Stimulated activated naive CD8-positive, alpha-beta T cell treated with anti-CD3 and anti-CD28 coated beads, Interleukin-15, Interleukin-2, amounts not matched to agents 100 ng/mL and 50 ng/mL, for 24 hours (primary cell): Measurements from ENCODE around the gene MYO6.

Experiments
- H3K27ac Mint-ChIP-seq: one replicate; pipeline ENCODE4 v1.8.0; 2021; ENCODE audit warnings: mild to moderate bottlenecking, mixed read lengths
- H3K27me3 Mint-ChIP-seq: one replicate; pipeline ENCODE4 v1.8.0; 2021; ENCODE audit warnings: mixed read lengths
- H3K36me3 Mint-ChIP-seq: one replicate; pipeline ENCODE4 v1.8.0; 2021; ENCODE audit warnings: low read depth, mixed read lengths
- H3K4me1 Mint-ChIP-seq: one replicate; pipeline ENCODE4 v1.8.0; 2021; ENCODE audit warnings: low read depth, mixed read lengths
- H3K4me3 Mint-ChIP-seq: one replicate; pipeline ENCODE4 v1.8.0; 2021; ENCODE audit warnings: mild to moderate bottlenecking, mixed read lengths
- H3K9me3 Mint-ChIP-seq: one replicate; pipeline ENCODE4 v1.8.0; 2021; ENCODE audit warnings: mixed read lengths

Gene MYO6

DNA sequence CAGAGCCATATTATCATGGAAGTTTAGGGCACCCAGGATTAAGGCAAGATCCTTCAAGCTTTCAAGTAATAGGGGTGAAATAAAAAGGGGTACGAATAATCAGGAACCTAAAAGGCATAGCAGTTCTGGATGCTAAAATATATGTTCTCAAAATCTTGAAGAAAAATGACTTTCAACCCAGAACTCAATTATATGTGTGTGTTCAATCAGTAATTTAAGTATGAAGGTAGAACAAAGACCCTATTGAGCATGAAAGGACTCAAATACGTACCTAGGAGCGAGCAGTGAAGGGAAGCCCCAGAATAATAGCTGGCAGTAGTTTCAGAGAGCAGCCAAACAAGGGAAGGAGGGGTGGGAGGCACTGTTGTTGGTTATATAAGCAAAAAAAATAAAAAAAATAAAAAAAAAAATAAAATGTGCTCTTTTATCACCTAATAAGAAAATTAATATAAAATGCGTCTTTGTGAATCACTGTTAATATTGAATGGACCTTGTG is 45.4 kb downstream of the MYO6 start:
- Mint-ChIP-seq H3K27me3 (peaks cover 29% of the 10 kb centered on the region), H3K4me3 (no peak overlapping the region), H3K9me3 (peaks cover 3% of the 10 kb centered on the region), H3K36me3 (no peaks in the 10 kb centered on the region), H3K4me1 (no peaks in the 10 kb centered on the region), H3K27ac (no peak overlapping the region)

- H3K27ac Mint-ChIP-seq, result no peak overlapping the region
- H3K9me3 Mint-ChIP-seq, result peaks cover 3% of the 10 kb centered on the region
- H3K36me3 Mint-ChIP-seq, result no peaks in the 10 kb centered on the region
- peaks cover 25% of the 10 kb centered on the region for H3K27me3 Mint-ChIP-seq
- H3K4me1 Mint-ChIP-seq, result no peaks in the 10 kb centered on the region
- H3K4me3 Mint-ChIP-seq, result no peak overlapping the region
These were observed 46.1 kb downstream of the MYO6 start for GRCh38 chr6:75794954-75795739.

DNA sequence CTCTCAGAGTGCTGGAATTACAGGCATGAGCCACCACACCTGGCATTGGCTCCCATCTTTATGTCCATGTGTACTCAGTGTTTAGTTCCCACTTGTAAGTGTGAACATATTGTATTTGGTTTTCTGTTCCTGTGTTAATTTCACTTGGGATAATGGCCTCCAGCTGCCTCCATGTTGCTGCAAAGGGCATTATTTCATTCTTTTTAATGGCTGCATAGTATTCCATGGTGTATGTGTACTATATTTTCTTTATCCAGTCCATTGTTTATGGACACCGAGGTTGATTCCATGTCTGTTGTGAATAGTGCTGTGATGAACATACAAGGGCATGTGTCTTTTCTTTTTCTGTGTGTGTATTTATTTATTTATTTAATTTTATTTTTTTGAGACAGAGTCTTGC is 47.7 kb downstream of the MYO6 start:
- peaks cover 3% of the 10 kb centered on the region for H3K9me3 Mint-ChIP-seq

DNA sequence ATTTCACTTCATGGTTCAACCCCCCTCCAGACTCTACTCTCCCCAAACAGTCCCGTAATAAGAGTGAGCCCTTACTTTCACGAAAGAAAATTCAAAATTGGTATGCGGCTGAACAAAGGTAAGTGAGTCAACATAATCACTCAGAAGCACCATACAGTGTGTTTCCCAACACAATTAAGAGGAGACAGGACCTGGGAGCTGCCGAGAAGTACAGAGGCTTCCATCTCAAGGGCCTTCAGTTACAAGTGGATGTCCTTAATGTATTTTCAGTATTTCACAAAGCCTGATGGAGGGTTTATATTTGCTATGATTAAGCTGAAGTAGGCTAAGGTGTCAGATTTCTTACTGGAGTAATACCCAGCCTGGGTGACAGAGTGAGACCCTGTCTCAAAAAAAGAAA is 51.1 kb downstream of the MYO6 start:
- Mint-ChIP-seq H3K27me3 (peaks cover 12% of the 10 kb centered on the region), H3K27ac (no peak overlapping the region), H3K9me3 (peaks cover 3% of the 10 kb centered on the region), H3K4me1 (no peaks in the 10 kb centered on the region), H3K4me3 (no peak overlapping the region), H3K36me3 (no peaks in the 10 kb centered on the region)

More for the DNA sequence above, 47.7 kb downstream of the MYO6 start:
- H3K27me3 Mint-ChIP-seq, result peaks cover 21% of the 10 kb centered on the region
- no peaks in the 10 kb centered on the region for H3K36me3 Mint-ChIP-seq
- H3K4me1 Mint-ChIP-seq, result no peaks in the 10 kb centered on the region
- H3K4me3 Mint-ChIP-seq, result no peak overlapping the region
- H3K27ac Mint-ChIP-seq, result no peak overlapping the region

DNA sequence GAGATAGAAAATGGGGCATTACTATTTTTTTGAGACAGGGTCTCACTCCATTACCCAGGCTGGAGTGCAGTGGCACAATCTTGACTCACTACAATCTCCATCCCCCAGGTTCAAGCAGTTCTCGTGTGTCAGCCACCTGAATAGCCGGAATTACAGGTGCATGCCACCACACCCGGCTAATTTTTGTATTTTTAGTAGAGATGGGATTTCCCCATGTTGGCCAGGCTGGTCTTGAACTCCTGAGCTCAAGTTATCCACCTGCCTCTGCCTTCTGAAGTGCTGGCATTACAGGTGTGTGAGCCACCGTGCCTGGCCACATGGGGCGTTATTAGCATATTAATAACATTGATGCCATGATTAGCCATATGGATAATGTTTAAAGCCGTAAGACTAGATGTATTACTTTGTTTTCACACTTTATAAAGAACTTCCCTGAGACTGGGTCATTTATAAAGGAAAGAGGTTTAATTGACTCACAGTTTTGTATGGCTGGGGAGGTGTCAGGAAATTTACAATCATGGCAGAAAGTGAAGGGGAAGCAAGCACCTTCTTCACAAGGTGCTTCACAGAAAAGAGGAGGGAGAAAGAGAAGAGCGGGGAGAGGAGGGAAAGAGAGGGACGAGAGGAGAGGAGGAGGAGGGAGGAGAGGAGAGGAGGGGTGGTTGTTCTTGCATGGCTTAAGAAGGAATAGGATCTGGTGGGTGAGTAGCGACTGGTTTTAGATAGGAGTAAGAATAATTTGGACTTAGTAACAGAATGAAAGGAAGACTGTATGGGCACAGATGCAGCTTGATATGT is 51.9 kb downstream of the MYO6 start:
- no peaks in the 10 kb centered on the region for H3K36me3 Mint-ChIP-seq
- H3K9me3 Mint-ChIP-seq, result peaks cover 3% of the 10 kb centered on the region
- no peaks in the 10 kb centered on the region for H3K4me1 Mint-ChIP-seq
- no peak overlapping the region for H3K4me3 Mint-ChIP-seq
- no peak overlapping the region for H3K27ac Mint-ChIP-seq
- H3K27me3 Mint-ChIP-seq, result peaks cover 9% of the 10 kb centered on the region

- no peak overlapping the region for H3K4me3 Mint-ChIP-seq
- no peaks in the 10 kb centered on the region for H3K9me3 Mint-ChIP-seq
- H3K27me3 Mint-ChIP-seq, result peaks cover 9% of the 10 kb centered on the region
- no peak overlapping the region for H3K27ac Mint-ChIP-seq
- H3K4me1 Mint-ChIP-seq, result no peaks in the 10 kb centered on the region
- no peaks in the 10 kb centered on the region for H3K36me3 Mint-ChIP-seq
These were observed 53.3 kb downstream of the MYO6 start for GRCh38 chr6:75802366-75802765.

- H3K4me1 Mint-ChIP-seq, result no peaks in the 10 kb centered on the region
- peaks cover 4% of the 10 kb centered on the region for H3K9me3 Mint-ChIP-seq
- no peak overlapping the region for H3K4me3 Mint-ChIP-seq
- no peaks in the 10 kb centered on the region for H3K36me3 Mint-ChIP-seq
- peaks cover 5% of the 10 kb centered on the region for H3K27me3 Mint-ChIP-seq
- no peak overlapping the region for H3K27ac Mint-ChIP-seq
These were observed 59.5 kb downstream of the MYO6 start for GRCh38 chr6:75808507-75808906.

DNA sequence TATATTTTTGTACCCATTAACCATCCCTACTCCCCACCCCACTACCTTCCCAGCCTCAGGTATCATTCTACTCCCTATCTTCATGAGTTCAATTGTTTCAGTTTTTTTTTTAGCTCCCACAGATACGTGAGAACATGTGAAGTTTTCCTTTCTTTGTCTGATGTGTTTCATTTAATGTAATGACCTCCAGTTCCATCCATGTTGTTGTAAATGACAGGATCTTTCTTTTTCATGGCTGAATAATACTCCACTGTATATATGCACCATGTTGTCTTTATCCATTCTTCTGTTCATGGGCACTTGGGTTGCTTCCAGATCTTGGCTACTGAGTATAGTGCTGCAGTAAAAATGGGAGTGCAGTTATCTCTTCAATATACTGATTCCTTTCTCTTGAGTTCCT is 63.5 kb downstream of the MYO6 start:
- Mint-ChIP-seq H3K4me1 (no peaks in the 10 kb centered on the region), H3K9me3 (peaks cover 4% of the 10 kb centered on the region), H3K36me3 (no peaks in the 10 kb centered on the region), H3K4me3 (no peak overlapping the region), H3K27ac (no peak overlapping the region), H3K27me3 (peaks cover 12% of the 10 kb centered on the region)

DNA sequence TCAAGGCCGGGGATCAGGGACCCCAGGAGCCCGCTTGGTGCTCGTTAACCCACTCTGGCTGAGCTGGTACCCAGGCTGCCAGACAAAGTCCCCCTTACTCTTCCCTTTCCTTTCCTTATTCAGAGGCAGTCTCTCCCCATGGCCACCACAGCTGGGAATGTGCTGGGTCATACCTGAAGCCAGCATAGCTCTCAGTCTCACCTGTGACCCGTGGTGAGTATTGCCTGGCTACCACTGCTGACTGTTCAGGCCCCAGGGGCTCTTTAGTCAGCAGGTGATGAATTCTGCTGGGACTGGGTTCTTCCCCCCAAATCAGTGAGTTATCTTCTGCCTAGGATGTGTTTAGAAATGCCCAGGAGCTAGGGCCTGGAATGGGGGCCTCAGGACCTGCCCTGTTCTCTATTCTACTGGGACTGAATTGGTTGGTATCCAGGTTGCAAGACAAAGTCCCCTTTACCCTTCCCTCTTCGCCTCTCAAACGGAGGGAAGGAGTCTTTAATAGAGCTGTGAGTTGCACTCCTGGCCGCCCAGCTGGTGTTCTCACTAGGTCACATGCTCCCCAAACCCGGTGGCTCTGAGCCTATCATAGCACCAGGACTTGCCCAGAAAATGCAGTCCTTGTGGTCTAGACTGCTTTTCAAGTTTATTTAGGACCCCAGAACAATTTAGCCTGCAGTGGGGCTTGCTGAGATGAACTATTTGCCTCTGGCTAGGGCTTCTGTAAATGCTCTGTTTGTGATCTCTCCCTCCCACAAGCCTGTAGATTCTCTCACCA is 64.6 kb downstream of the MYO6 start:
- Mint-ChIP-seq H3K4me1 (no peaks in the 10 kb centered on the region), H3K9me3 (peaks cover 4% of the 10 kb centered on the region), H3K27me3 (peaks cover 12% of the 10 kb centered on the region), H3K4me3 (no peak overlapping the region), H3K27ac (no peak overlapping the region), H3K36me3 (no peaks in the 10 kb centered on the region)

DNA sequence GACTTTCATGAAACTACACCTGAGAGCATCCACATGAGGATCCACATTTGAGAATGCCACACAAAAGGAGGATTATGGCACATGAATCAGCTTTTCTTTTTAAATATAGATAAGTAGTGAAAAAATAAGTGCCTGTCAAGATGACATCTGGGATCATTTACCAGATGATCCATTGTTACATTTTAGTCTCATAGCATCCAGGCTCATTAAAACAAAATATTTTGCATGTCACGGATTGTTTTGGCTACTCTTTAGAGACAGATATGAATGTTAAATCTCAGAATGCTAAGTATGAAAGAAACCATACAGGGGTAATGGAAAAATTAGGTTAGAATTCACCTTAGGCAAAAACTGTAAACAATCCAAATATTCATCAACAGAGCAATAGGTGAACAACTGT is 66.7 kb downstream of the MYO6 start:
- Mint-ChIP-seq H3K36me3 (no peaks in the 10 kb centered on the region), H3K27me3 (peaks cover 7% of the 10 kb centered on the region), H3K27ac (no peak overlapping the region), H3K4me1 (no peaks in the 10 kb centered on the region), H3K4me3 (no peak overlapping the region), H3K9me3 (peaks cover 4% of the 10 kb centered on the region)

DNA sequence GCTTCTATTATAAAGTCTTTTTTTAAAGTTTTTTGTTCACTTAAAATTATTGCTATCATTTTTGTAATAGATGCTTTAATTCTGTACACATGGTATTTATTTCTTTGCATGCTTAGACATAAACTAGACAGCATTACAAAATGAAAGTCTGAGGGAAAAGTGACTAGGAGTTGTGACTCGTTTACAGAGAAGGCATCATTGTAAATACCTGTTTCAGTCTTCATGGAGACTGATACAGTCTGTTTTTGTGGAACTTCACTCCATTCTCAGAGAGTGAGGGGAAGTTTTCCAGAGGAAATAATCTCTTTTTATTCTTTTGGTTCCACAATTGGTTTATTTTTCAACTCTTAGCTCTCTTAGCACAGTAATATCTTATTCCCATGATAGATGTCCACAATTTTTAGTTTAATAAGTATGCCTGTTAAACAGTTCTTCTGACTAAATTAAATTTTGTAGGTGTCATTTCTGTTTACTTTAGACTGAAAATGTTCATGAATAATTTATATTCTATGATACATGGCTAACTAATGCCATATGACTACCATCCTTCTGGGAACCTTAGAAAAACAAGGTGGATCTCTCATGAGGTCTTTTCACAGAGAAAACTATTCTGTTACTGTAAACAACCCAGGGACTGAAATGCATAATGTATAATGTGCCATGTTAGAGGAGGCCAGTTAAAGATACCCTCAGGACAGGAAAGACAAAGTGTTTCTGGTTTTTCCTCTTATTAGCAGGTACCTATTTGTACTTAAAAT is 69.2 kb downstream of the MYO6 start:
- Mint-ChIP-seq H3K4me3 (no peak overlapping the region), H3K27me3 (peaks cover 11% of the 10 kb centered on the region), H3K36me3 (no peaks in the 10 kb centered on the region), H3K4me1 (no peaks in the 10 kb centered on the region), H3K27ac (no peak overlapping the region), H3K9me3 (no peaks in the 10 kb centered on the region)

DNA sequence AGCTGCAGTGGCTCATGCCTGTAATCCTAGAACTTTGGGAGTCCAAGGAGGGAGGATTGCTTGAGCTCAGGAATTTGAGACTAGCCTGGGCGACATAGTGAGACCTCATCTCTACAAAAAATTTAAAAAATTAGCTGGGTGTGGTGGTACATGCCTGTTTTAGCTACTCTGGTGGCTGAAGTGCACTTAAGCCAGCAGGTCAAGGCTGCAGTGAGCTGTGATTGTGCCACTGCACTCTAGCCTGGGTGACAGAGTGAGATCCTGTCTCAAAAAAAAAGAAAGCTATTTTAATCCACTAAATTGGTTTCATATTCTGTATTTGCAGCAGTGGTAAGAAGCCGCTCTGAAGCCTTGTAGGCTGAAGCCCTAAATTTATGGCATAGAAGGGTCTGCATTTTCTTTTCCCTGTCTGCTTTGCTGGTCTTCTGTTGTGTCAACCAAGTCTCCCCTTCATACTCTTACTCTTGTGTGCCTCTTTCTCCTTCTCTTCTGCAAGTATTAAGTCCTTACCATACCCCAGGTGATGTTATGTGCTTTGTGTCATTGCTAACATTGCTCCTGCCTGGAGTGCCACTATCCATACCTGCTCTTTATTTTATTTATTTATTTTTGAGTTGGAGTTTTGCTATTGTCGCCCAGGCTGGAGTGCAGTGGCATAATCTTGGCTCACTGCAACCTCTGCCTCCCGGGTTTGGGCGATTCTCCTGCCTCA is 70.9 kb downstream of the MYO6 start:
- H3K4me3 Mint-ChIP-seq, result no peak overlapping the region

GRCh38 chr6:75824160-75824559 is 75.1 kb downstream of the MYO6 start:
- H3K4me3 Mint-ChIP-seq, result no peak overlapping the region
- no peaks in the 10 kb centered on the region for H3K36me3 Mint-ChIP-seq
- peaks cover 18% of the 10 kb centered on the region for H3K27me3 Mint-ChIP-seq
- no peak overlapping the region for H3K27ac Mint-ChIP-seq
- no peaks in the 10 kb centered on the region for H3K4me1 Mint-ChIP-seq
- no peaks in the 10 kb centered on the region for H3K9me3 Mint-ChIP-seq

More for the DNA sequence above, 70.9 kb downstream of the MYO6 start:
- no peaks in the 10 kb centered on the region for H3K9me3 Mint-ChIP-seq
- peaks cover 19% of the 10 kb centered on the region for H3K27me3 Mint-ChIP-seq
- no peaks in the 10 kb centered on the region for H3K4me1 Mint-ChIP-seq
- no peaks in the 10 kb centered on the region for H3K36me3 Mint-ChIP-seq
- no peak overlapping the region for H3K27ac Mint-ChIP-seq

GRCh38 chr6:75827163-75827562 is 78.1 kb downstream of the MYO6 start:
- Mint-ChIP-seq H3K9me3 (peaks cover 4% of the 10 kb centered on the region), H3K4me1 (peaks cover 9% of the 10 kb centered on the region), H3K27me3 (peaks cover 18% of the 10 kb centered on the region), H3K4me3 (no peak overlapping the region), H3K27ac (no peak overlapping the region), H3K36me3 (no peaks in the 10 kb centered on the region)
